Nucleus accumbens (tissue), 56 donors: ENCODE results near the gene CTNND2.
A peak's percentile ranks its signal among the peaks of the same experiment; 100 is the strongest.

ENCODE experiments used
- DNase-seq, 56 donors: peaks; one replicate each; lab custom pipeline; 2025; lab: John Stamatoyannopoulos, UW

The CTNND2 gene

DNA sequence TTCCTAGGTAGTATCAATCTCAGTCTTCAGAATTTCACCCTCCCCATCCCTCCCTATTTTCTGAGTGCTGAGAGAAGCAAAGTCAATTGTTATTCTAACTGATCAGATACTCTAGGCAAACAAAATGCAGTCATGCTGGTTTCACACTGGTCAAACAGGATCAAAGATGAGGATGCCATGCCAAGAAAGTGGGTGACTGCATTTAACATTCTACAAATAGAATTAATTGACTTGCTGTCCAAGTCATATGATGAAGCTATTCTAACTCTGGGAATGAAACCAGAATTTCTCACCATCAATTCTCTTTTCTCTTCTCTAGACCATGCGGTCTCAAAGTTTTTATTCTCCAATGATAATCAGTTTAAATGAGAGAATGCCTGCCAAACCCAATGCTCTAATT is 112.5 kb downstream of the CTNND2 start:
- DNase-seq: peak in 2 of 56 donors; percentile 5 to 18

DNA sequence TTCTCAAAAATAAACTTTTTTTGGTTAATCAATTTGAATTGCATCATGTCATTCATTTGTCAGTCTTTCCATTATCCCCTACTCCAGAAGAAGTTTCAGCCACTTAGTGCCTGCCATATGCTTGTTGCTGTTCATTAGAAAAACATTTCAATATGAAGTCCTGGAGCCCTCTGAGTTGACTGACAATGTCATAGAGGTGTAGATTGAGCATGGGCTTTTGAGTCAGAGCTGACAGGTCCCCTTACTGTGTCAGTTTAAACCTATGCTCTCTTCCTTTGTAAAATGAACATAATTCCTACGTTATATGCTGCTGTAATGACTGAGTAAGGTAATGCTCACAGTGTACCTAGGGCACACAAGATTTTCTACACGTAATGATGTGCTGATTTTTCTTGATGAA is 114.0 kb downstream of the CTNND2 start:
- no peak for DNase-seq

DNA sequence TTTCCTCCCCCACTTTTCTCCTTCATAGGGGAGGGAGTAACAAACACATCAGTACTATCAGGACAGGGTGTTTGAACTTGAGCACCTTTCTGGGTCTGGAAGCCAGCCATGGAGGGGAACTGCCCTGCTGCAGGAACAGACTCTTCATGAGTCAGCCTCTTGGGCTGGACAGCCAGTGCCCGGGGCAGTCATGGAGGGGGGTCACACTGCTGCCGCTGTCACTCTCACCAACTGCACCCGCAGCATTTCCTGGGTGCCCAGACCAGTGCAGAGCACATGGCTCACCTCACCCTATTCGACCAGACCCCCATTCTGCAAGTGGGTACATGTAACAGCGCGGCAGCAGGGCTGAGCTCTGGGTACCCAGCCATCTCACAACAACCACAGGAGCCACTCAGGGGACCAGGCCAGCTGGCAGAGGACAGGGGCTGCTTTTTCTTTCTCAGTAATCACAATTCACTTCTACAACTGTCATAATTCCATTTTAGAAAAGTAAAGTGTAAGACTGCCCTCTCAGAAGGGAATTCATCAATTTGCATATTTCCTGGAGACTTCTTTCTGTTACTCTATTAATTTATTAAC is 118.4 kb downstream of the CTNND2 start:
- peak in 1 of 56 donors; percentile 9 for DNase-seq

DNA sequence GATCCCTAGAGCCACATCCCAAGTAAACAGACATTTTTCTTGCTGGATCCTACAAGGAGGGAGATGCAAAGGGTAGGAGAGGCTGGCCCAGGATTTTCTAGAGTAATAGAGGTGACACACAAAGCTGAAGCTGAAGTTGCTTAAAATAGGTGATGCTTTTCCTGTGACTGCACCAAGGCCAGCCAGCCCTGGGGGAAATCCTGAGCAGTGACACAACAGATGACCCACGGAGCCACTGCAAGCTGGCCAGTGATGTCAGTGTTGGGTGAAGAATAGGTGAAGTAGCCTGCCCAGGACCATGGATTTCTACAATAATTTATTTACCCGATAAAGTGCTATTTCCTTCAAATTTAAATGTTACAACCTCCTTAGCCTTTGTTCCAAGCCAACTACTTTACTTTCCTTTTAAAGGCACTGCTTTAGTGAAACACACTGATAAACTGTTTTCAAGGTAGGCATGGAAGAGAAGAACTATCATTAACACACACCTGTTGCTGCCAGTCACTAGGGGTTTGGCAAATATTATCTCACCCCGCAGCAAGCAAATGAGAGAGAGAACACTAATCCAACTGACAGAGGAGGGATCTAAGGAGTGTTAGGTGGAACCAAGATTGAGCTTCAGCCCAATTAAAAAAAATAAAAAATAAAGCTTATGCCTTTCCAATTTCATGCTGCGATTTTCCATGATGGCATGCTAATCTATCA is 123.5 kb downstream of the CTNND2 start:
- no peak for DNase-seq

DNA sequence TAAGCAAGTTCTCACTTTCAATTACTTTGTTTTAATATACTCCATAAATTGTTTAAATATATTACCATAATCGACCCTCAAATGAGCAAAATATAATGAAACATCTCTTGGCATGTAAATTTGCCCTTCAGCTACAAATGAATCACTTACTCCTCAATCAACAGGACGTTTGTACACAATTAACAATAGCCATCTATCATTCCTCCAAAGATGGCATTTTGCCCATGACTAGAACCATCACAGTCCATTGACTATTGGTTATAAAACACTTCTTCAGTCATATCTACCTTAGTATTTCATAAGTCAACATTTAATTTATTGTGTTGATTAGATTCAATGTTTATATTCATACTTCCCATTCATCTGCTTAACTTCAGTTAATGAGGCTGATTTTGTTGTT is 127.2 kb downstream of the CTNND2 start:
- no peak for DNase-seq

DNA sequence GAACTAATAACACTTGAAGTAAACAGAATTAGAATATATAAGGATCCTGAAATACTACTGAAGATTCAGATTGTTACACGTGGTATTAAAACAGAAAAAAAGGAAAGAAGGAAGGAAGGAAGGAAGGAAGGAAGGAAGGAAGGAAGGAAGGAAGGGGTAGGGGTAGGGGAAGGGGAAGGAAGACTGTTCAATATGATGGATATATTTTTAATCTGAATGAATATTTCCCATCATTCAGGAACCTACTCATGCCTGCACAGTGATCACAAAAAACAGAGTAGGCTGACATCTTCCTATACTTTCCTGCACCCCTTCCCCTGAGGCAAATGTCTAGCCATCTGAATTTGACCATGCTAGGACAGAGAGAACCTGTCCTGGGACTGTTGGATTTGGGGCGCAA is 133.9 kb downstream of the CTNND2 start:
- DNase-seq: no peak

DNA sequence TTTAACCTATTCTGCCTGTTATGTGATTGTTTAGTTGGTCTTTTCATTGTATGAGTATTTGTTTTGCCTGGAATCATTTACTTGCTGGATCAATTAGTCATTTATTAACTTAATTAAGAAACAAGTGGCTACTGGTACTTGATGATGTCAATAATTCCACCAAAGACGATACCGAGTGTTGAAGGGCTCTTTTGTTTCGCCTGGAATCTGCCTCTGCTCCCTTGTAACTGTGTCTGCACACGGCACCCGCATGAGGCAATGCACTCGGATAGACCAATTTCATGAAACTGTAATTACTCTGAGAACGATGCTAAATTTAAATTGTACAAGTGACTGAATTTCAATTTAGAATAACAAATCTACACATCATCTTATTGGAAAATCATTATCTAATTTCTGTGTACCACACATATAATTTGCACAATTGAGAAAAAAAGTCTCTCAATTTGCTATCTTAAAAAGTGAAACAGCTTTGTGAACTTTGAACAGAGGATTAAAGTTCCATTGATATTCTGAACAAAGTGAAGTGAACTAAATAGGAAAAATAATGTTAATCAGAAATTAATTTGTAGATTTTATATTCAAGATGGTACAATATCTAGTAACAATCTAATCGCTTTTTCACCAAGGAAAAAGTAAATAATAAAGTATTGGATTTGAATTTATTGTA is 143.2 kb downstream of the CTNND2 start:
- peak in 3 of 56 donors; percentile 7 to 35 (median 10) for DNase-seq

DNA sequence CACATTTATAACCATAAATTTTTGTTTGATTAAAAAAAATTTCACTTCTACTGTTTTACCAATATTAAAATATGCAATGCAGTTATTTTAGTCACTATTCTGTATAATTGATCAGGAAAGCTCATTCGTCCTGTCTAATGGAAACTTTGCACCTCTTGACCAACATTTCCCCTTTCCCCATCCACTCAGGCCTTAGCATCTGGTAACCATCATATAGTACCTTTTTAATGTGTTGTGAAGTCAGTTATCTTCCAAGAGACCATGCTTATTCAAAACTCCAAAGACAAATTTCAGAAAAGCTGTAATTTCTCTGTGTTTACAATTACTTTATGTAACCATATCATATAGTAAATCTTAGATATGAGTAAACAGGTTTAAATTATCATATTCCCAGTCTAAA is 145.9 kb downstream of the CTNND2 start:
- DNase-seq: no peak

DNA sequence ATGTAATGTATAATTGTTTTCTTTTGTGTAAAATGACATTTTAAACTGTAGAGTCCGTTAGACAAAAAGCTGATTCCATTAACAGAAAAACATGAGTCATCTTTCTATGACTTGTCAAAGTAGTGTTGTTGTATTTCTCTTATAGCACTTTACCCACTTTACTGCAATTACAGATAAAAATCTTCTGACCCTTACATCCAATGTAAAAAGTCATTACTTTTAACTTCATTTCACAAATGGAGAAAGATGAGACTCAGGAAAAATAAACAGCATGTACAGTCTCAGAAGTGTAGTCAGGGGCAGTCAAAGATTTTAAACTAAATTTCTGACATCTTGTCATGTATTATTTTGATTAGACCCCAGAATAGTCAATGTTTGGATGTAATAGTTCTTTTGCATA is 146.6 kb downstream of the CTNND2 start:
- no peak for DNase-seq

DNA sequence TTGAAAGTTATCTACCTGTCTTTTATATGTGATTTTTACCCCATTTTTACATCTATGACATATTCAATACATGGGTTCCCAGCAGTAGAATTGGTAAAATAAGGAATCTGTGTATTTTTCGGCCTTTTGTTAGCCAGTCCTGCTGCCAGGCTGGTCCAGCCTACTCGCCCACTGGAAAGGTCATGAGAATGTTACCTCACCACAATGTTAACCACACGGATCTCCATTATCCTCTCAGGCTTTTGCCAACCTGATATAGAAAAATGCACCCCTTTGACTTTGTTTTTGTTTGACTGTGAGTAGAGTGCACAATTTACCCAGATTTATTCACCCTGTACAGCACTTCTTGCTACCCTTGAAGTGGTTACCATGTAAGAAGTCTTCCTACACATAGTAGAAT is 167.2 kb downstream of the CTNND2 start:
- DNase-seq: no peak

DNA sequence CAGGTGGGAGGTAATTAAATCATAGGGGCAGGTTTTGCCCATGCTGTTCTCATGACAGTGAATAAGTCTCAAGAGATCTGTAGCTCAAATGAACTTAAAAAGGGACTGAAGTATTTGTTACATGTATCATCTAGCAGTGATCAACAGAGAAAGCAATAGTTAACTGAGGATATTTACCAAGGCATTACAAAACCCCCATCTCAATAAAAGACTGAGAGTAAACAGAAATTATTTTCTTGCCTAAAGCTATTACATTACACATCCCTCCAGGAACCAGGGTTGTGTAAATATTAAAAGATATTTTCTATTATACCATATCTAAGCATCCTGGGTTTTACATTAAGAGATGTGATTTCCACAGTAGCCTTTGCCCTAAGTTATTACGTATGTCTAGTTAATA is 169.9 kb downstream of the CTNND2 start:
- DNase-seq: no peak

DNA sequence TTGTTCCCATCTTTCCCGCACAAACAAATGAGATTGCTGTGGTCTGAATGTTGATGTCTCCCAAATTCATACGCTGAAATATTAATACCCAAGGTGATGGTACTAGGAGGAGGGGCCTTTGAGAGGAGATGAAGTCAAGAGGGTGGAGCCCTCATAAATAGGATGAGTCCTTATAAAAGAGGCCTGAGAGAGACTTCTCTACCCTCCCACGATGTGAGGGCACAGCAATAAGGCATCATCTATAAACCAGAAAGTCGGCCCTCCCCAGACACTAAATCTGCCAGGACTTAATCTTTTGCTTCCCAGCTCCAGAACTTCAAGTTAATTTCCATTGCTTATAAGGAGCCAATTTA is 170.4 kb downstream of the CTNND2 start:
- no peak for DNase-seq

DNA sequence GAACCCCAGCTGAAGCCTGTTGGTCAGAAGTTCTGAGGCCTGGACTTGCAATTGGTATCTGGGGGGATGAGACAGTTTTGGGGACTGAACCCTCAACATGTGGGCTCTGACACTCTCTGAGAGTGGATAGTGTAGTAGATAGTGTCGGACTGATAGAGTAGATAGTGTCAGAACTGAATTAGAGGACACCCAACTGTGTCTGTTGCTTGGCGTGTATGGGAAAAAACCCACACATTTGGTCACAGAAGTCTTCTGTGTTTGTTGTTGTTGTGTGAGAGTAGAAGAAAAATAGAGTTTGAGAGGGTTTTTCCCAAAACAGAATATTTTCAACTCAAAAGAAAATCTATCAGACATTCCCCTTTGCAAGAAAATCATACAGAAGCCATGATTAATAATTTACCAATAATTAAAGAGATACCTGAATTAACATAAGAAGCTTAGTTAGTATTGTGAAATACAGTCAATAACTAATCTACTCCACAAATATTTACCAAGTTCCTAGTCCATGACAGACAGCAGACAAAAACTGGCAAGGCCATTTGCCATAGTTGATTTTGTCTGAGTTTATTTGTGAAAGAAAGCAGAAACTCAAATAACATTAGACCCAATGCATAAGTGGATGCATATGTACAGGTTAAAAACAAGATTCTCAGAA is 170.9 kb downstream of the CTNND2 start:
- DNase-seq: no peak

DNA sequence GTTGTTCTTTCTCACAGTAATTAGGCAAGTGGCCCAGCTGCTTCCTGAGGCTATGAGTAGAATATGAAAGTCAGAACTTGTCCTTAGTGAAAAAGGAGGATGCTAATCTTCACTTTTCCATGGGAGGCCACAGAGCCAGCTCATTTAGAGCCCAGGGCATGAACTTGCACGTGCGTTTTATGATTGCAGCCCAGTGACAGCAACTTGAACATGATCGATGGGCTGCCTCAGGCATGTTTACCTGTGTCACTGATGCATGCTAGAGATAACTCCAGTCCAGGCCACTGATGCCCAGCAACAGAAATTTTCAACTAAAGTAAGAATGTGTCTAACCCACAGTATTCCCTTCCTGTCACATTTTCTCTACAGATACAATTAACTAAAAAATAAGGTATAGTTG is 179.3 kb downstream of the CTNND2 start:
- DNase-seq: no peak

DNA sequence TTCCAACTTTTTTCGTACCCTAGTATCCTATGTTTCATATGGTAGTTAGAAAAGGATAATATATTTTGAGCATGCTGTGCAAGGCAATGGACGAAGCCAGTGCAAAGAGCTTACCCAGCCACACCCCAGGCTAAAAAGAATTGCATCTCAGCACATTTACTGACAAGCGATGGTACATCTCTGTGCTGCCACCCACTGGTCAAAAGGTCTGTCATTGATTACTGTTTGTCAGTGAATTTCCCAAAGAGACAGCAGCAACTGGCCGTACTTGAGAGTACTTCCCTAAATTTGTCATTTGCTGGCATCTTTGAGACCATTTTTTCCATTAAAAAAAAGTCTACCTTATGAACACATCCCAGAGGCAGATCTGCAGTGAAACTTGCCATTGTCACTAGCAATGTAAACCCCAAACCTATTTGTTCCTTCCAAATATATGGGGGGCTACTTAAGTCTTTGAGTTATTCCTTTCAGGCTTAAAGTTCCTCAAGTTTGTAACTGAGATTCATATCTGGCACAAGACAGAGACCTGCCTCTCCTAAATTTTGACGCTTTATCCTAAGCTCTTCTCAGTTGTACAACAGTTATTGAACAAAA is 184.3 kb downstream of the CTNND2 start:
- peak in 50 of 56 donors; percentile 6 to 89 (median 46) for DNase-seq

DNA sequence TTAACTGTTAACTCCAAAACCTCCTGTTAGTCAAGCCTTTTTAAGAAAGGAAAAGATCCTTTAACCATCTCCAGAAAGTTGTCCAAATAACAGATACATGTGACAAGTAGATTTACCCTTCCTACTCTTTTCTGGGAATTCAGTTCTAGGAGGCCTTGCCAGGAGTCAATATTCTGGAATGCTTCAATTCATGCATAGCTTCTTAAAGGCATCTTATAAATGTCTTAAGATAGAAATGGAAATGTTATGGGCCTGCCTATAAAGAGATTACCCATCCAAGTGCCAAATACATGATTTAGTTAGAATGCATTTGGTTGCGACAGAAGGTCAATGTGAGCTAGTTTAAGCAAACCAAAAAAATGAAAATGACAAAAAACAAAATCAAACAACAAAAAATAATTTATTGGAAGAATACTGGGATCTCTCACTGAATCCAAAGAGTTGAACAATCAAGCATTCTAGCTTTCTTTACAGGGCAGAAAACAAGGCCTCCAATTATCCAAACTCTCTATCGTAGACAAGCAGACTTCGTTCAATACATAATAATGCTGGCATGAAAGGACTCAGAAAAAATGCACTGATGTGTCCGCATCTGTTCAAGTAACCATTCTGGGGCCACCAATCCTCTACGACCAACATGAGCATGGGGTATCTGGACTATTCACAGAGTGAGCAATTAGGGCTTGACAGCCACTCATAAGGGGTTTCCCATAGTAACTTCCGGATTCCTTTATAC is 188.6 kb downstream of the CTNND2 start:
- peak in 3 of 56 donors; percentile 6 to 12 (median 8) for DNase-seq

DNA sequence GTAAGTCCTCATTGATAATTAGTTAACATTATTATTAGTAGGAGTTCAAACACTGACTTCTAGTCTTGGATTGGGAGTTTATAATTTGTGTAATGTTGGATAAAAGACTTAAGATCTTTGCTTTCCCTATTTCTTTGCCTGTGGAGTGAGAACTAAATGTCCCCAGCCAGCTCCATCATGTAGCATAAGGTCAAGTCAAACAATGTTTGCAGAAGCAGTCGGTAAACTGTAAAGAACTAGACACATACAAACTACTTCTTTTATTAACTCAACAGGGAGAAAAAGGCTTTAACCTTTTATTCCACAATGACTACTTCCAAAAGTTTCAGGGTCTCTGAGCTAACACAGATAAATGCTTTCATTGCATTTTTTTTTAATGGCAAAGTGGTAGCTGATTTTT is 192.3 kb downstream of the CTNND2 start:
- DNase-seq: no peak

DNA sequence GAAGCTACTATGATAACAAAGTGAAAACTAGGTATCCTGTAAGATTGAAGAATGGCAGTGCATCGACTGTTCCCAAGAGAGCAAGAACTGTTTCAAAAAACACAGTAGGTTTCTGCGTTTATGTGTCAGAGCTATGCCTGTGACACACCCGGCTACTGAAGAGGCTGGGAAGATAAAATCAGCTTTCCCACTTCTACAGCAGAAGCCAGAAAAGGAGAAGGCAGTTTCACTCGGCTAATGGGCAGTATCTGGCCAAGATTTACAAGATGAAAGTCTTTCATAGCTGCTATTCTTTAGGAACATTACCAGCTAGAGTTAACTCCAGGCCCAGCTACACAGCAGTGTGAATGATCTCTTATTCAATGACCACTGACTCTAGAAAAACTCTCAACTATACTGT is 195.2 kb downstream of the CTNND2 start:
- DNase-seq: peak in 1 of 56 donors; percentile 2

DNA sequence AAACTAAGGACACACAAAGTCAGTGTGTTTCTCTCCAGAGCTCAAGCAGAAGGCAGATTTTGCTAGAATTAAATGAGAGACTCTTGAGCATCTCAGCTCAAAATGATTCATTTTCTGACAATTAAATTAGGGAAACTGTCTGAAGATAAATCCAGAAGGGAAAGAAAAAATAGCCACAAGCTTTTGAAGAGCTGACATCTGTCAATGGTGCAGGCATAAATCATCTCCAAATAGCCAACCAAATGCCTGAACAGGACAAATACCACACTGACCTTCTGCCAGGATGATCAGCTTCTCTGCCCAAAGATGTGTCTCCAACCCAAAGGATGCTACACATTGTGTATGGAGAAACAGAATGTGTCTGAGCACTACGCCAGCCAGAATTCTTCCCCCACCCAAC is 199.3 kb downstream of the CTNND2 start:
- DNase-seq: no peak

DNA sequence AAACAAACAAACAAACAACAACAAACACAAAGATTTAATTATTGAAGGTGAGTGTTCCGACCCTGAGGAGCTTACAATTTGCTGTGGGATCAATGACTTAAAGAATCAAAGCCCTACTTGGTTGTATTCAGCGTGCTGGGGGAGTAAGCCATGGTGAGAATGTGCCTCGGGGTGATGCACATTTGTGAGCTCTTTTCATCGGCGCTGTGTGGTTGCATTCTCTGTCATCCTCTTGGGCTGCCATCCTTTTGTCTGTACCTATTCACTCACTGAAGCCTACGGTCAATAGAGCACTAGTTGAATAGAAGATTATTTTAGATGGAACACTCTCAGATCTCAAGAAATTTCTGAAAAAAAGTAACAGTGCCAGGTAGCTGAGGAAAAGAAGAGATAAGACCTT is 203.9 kb downstream of the CTNND2 start:
- no peak for DNase-seq
